Activated T-cell treated with anti-CD3 and anti-CD28 coated beads for 4 hours (primary cell): ENCODE measurements around the gene ARF4.
"Not testable (repeated sequence)": the region's sequence is repeated elsewhere in the genome, so short reads cannot be mapped to it uniquely, and the experiment has no call there.

Experiments used
- DNase-seq: peaks from one replicate; pipeline ENCODE4 v3.0.0-alpha.2; 2020

ARF4 gene

DNA sequence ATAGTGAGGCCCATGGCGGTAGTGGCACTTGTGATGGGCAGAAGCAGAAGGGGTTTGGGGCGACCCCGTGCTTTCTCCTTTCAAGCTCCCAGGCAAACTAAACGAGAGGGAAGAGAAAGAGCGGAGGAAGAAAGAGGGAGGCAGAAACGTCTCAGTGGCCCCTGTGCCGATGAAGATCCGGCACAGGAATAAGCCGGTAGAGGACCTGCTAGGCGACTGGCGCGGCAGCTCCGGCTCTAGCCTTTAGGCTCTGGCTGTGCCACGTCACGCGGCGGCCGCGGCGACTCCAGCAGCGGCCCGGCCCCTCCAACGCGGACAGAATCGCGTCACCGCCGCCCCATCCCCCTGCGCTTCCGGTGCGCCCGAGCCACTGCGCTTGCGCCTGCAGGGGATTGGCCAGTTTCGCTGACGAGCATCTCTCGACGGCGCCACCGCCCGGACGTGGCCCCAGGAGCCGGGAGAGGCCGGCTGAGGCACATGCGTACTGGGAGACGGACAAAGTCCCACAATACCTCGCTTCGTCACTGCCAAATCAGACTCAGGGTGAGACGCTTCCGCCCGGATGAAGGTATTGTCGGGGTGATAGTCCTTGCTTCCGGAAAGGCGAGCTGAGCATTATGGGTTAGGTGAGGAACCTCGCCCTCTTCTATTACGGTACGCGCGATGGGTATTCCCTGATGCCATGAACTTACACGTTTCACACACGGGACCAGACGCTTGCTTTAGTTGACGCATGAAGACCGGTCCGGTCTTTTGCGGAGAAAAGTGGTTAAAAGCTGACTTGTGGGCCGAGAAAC is at the start of gene ARF4:
Gene ARF4 (minus strand): TSS at position 218 of the 797 bp plus-strand sequence. CDS start 204 bp downstream, at position 14.
- peak; percentile 97 for DNase-seq

DNA sequence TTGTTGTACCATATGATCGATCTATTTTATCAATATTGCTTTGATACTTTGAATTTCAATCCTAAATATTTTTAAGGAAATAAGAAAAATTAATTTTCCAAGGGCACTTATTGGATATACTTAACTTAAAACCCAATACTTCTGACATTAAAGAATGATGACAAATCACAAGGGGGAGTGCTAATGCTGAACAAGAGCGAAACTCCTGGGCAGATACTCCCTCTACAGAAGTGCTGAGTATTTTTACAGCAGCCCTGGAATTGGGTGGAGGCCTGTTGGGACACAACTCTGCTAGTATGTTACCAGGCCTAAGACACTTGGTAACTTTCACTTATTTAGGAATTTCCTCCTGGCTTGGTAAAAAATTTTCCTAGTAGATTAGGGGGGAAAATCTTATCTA is 49.6 kb upstream of the ARF4 start:
- no peak for DNase-seq

DNA sequence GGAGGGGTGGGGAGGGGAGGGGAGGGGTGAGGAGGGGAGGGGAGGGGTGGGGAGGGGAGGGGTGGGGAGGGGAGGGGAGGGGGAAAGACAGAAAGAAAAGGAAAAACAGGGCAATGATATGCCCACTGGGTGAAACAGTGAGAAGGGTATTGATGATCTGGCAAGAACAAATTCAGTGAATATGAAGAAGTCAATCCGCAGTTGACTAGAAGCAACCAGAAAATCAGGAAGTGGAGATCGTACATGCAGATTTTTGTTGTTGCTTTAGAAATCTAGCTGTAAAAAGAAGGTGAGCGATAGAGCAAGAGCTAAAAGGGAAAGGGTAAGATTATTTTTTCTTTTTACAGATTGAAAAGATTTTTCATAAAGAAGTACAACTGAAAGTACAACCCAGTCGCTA is 47.6 kb upstream of the ARF4 start:
- DNase-seq: no peak

DNA sequence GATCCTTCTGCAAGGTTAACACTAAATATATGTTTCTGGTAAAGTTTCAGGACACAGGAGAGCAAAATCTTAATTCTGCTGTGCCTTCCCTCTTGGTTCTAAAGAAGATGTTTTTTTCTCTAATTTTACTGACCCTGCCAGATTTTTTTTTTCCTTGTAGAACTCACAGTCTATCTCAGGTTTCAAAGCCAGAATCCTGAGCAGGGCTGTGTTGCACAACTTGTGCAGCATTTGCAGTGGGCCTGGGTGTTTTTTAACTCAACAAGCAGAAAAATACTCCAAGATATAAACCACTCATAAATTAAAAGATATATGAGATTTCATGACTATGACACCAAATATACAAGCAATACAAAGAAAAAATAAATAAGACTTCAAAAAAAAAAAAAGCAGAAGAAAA is 40.2 kb upstream of the ARF4 start:
- no peak for DNase-seq

DNA sequence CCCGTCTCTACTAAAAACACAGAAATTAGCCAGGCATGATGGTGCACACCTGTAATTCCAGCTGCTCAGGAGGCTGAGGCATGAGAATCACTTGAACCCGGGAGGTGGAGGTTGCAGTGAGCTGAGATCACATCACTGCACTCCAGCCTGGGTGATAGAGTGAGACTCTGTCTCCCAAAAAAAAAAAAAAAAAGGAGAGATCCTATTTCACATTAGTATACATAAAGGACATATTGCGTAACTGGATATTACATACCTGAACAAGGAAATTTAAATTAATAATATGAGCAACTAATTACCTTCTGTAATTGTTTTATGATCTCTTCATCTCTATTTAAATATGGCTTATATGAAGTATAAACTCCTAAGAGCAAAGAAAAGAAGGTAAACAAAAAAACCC is 37.1 kb upstream of the ARF4 start:
- not testable (repeated sequence) for DNase-seq

DNA sequence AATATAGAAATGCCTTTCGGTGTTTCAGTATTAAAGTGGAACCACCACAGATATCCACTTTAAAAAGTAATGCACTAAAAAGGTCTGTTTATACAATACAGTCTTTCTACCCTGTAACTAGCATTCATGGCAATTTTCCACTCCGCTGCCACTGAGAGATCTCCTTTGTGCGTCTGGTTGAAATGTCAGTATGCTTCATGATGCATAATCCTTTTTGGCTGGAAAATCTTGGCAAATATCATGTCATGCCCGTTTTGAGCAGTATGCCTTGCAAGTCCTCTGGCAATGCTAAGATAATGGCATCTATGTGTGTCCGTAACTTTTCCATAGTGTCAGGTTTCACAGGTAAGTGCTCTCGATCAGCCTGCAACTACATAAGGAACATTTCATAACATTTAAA is 30.8 kb upstream of the ARF4 start:
- no peak for DNase-seq

DNA sequence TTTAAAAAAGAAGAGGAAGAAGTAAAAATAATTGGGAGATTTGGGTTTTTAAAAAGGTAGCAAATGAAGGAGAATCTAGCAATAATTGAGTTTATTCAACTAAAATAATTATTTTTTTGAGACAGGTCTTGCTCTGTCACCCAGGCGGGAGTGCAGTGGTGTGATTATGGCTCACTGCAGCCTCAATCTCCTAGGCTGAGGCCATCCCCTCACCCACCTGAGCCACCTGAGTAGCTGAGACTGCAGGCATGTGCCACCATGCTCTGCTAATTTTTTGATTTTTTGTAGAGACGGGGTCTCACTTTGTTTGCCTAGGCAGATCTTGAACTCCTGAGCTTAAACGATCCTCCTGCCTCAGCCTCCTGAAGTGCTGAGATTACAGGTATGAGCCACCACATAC is 27.7 kb upstream of the ARF4 start:
- no peak for DNase-seq

DNA sequence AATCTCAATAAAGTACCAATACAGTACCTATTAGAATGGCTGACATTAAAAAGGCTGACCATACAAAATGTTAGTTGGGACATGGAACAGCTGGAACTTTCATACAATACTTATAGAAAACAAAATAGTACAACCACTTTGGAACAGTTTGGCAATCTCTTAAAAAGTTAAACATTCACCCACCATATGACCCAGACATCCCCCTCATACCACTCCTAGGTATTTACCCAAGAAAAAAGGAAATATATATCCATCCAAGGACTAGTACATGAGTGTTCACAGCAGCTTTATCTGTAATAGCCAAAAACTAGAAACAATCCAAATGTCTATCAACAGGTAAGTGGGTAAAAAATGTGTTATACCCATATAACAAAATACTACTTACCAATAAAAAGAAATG is 25.2 kb upstream of the ARF4 start:
- DNase-seq: no peak

DNA sequence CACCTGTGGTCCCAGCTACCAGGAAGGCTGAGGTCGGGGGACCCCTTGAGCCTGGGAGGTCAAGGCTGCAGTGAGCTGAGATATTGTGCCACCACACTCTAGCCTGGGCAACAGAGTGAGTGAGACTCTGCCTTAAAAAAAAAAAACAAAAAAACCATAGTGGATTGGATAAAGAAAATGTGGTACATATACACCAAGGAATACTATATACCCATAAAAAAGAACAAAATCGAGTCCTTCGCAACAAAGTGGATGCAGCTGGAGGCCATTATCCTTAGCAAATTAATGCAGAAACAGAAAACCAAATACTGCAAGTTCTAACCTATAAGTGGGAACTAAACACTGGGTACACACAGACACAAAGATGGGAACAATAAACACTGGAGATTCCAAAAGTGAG is 20.6 kb upstream of the ARF4 start:
- no peak for DNase-seq

DNA sequence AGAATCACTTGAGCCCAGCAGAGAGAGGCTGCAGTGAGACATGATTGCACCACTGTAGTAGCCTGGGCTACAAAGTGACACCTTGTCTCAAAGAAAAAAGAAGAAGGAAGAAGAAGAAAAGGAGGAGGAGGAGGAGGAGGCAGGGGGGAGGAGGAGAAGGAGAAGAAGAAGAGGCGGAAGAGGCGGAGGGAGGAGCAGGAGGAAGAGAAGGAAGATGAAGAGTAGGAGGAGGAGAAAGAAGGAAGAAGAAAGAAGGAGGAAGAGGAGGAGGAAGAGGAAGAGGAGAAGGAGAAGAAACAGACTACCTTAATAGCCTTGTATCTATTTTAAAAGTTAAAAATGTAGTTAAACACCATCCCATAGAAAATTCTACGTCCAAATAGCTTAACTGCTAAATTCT is 19.1 kb upstream of the ARF4 start:
- DNase-seq: no peak

DNA sequence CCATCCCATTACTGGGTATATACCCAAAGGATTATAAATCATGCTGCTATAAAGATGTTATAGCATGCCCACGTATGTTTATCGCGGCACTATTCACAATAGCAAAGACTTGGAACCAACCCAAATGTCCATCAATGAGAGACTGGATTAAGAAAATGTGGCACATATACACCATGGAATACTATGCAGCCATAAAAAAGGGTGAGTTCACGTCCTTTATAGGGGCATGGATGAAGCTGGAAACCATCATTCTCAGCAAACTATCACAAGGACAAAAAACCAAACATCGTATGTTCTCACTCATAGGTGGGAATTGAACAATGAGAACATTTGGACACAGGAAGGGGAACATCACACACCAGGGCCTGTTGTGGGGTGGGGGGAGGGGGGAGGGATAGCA is 14.7 kb upstream of the ARF4 start:
- DNase-seq: not testable (repeated sequence)

DNA sequence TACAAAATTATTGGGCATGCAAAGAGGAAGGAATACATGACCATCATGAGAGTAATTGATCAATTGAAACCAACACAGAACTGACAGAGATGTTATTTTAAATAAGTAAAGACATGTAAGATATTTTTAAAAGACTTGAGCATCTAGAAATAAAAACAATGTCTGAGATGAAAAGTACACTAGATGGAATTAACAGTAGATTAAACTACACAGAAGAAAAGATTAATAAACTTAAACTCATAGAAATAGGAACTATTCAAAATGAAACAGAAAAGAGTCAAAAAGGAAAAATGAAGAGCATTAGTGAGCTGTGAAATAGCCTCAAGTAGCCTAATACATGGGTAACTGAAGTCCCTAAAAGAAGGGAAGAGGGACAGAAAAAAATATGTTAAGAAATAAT is 8.5 kb upstream of the ARF4 start:
- no peak for DNase-seq

DNA sequence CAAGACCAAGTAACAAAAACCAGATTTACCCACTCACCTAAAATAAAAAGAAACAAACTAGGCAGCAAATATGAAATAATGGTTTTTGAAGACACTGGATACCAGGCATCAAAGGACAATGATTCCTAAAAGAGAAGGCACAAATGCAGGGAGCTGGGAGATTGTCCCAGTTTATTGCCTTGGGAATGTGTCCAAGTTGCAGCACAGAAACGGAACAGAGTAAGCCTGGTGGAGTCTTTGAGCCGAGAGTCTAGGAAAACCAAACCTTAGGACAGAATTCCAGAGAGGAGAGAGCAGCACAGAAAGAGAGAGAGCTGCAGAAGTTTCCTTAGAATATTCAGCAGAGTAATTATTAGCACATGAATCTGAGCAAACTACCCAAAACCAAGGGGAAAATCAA is 7.8 kb upstream of the ARF4 start:
- no peak for DNase-seq

DNA sequence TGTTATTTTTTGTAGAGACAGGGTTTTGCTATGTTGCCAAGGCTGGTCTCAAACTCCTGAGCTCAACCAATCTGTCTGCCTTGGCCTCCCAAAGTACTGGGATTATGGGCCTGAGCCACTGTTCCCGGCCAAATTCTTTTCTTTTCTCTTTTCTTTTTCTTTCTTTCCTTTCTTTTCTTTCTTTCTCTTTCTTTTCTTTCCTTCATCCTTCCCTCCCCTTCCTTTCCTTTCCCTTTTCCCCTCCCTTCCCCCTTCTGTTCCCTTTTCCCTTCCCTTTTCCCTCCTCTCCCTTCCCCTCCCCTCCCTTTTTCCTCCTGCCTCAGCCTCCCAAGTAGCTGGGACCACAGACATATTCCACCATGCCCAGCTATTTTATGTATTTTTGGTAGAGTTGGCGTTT is 3.1 kb upstream of the ARF4 start:
- no peak for DNase-seq

DNA sequence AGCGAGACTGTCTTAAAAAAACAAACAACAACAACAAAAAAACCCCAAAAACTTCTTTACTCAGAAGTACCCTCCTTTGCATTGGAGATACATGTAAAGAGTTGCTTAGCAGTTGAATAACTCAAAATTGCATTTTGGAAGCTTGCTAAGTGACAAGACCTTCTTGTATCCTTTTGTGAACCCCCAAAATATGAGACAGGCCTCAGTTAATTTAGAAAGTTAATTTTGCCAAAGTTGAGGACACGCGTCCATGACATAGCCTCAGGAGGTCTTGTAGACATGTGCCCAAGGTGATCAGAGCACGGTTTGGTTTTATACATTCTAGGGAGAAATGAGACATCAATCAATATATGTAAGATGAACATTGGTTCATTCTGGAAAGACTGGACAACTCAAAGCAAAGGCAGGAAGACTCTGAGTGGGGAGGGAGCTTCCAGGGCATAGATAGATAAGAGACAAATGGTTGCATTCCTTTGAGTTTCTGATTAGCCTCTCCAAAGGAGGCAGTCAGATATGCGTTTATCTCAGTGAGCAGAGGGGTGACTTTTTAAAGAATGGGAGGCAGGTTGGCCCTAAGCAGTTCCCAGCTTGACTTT is 1.7 kb upstream of the ARF4 start:
- no peak for DNase-seq

DNA sequence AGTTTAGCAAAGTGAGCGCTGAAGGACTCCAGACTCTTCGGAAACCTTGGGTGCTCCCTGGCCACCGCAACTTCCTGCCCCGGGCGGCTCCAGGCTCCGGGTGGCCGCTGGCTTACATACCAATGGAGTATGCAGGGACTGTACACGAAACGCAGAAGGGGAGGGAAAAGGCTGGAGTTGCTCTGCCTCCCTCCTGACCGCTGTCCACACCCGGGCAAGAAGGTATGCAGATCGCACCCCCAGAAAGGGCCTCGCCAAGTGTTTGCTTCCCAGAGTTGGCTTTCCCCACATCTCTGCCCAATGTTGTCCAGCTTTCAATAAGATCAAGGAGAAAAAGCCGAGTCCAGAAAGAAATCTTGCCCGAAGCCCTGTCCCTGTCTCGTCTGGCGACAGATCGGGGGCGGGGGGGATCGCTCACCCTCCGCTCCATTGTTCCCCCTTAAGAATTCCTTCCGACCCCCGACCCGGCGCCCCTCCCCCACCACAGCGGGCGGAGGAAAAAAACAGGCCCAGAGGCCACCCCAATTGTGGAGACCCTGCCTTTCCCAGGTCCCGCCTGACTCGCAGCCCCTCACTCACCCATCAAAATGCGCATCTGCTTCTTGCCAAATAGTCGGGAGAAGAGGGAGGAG is 533 bp downstream of the ARF4 start:
- peak; percentile 31 for DNase-seq

DNA sequence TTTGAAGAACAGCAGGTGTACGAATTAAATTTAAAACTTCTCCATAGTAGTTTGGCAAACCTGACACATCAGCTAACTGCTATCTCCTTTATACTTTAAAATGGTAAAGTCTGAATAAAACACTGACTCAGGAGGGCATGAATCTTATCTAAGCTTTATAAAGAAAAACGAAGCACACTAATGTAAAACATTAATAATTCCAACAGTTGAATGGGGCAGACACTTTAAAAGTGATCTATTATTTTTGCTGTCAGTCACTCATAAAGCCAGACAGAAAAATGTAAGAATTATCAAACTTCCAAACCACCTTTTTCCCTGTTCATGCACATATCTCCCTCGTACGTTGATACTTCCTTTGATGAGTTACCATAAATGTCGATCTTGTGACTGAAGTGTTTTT is 2.6 kb downstream of the ARF4 start:
- DNase-seq: no peak

DNA sequence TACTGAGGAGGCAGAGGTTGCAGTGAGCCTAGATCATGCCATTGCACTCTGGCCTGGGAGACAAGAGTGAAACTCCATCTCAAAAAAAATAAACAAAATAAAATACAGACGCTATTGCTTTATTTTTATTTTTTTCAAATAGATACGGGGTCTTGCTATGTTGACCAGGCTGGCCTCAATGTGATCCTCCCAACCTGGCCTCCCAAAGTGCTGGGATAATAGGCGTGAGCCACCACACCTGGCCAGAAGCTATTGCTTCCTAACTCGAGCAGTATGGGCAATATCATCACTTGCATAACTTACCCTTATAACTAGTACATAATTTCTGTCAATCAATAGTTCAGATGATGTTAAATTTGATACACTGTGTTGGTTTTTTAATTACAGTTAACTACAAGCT is 3.0 kb downstream of the ARF4 start:
- no peak for DNase-seq

DNA sequence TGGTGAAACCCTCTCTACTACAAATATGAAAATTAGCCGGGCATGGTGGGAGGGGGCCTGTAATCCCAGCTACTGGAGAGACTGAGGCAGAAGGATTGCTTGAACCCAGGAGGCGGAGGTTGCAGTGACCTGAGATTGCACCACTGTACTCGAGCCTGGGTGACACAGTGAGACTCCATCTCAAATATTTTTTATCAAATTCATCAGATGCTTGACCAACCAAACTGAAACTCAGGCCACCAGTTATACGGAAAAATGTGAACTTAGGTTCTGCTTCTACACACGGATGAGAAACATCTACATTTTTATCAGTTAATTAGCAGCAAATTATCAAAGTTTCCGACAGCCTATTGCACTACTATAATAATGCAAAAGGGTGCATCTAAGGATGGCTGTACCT is 4.8 kb downstream of the ARF4 start:
- no peak for DNase-seq

DNA sequence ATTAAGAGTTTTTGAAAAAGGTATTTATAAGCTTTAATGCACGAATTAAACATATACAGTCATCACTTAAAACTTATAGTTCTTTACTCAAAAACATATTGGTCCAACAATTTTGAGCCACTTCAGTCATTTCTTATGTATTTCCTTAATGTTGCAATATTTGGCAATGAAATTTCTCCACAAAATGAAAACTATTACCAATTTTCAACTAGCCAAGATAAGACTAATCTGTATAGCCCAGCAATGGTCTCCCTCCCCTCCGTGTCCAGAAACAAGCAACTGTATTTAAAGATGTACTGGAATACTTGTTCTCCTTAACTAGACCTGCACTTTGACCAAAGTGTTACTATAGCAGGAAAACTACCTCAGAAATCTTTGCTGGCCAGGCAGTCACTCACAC is 9.2 kb downstream of the ARF4 start:
- no peak for DNase-seq

DNA sequence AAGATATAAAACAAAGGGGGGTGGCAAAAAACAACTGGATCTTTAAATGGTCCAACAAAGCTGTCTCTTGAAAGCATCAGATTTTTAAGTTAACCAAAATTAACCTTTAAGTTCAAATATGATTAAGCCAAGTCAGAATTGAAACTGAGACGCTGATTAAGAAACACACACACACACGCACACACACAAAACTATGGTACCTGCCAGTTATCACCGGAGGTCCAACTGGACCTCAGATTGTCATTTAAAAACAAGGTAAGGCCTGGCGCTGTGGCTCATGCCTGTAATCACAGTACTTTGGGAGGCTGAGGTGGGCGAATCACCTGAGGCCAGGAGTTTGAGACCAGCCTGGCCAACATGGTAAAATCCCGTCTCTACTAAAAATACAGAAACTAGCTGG is 10.4 kb downstream of the ARF4 start:
- DNase-seq: no peak

DNA sequence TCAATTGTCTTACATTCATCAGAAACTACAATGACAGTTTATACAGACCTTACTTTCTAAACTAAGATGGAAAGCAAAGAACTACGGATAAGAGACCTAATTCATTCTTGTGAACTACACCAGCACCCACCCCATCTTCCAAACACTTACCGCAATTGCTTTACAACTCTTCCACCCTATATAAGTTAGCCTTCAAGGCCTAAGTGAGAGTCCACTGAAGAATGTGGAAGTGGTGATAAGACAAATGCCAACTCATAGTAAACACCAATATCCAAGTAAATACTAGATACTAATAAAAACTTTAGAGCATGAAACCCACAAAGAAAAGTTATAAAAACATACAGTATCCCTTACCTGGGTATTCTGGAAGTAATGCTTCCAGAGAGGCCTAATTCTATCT is 13.6 kb downstream of the ARF4 start:
- DNase-seq: no peak

DNA sequence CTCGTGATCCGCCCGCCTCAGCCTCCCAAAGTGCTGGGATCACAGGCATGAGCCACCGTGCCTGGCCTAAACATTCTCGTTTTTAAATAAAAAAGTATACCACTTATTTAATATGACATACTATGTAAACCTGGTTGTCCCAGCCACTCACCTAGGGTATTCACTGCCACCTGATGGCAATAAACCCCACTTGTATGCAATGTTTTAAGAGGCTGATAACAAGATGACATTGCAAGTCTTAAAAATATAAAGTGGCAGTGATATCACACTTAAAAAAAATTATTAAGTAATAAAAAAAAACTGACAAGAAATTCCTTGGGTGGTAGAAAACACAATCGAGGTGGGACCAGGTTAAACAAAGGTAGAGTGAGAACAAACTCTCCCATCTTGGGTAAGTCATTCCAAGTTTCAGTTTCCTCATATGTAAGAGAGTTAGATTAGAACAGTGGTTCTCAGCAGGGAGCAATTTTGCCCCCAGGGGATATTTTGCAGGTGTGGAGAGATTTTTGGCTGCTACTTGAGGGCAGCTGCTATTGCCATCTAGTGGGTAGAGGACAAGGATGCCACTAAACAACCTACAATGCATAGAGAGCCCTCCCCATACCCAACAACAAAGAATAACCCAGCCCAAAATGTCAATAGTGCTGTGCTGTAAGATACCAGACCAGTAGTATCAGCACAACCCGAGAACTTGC is 14.5 kb downstream of the ARF4 start:
- DNase-seq: no peak

DNA sequence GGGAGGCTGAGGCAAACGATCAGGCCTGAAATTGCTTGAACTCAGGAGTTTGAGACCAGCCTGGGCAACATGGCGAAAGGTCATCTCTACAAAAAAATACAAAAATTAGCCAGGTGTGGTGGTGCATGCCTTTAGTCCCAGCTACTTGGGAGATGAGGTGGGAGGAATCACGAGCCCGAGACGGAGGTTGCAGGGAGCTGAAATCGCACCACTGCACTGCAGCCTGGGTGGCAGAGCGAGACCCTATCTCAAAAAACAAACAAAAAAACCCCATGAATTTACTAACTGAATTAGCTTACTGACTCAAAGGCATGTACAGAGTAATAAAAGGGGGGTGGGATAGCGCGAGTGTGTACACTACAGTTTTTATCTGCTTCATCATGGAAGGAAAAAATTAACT is 19.3 kb downstream of the ARF4 start:
- no peak for DNase-seq
